GM23338 (cell line): ENCODE measurements around the gene WNT7A.

Experiments used
- CREB1 ChIP-seq: fragments of 250-450 bp; sonication (Bioruptor Pico); IDR thresholded peaks from 2 replicates; pipeline ENCODE4 v1.5.0; 2020; ENCODE audit warnings: low read depth, mild to moderate bottlenecking, moderate library complexity
- ETS1 ChIP-seq: IDR thresholded peaks from 2 replicates; pipeline ENCODE4 v1.6.1; 2016; ENCODE audit warnings: antibody characterized with exemption
- EZH2 ChIP-seq: fragments of 200-600 bp; sonication (generic); IDR thresholded peaks from one replicate; pipeline ENCODE4 v1.8.0; 2017; ENCODE audit warnings: antibody characterized with exemption, mild to moderate bottlenecking, low read depth; ENCODE audit not compliant: unreplicated experiment
- EZH2phosphoT487 ChIP-seq: fragments of 200-600 bp; sonication (generic); IDR thresholded peaks from one replicate; pipeline ENCODE4 v1.8.1; 2018; ENCODE audit warnings: antibody characterized with exemption; ENCODE audit not compliant: unreplicated experiment
- JUNB ChIP-seq: IDR thresholded peaks from one replicate; pipeline ENCODE4 v1.6.1; 2016; ENCODE audit warnings: antibody characterized with exemption; ENCODE audit not compliant: unreplicated experiment
- POLR2AphosphoS5 ChIP-seq: IDR thresholded peaks from 2 replicates; pipeline ENCODE4 v1.6.1; 2016; ENCODE audit warnings: antibody characterized with exemption, low read depth
- STAT1 ChIP-seq: IDR thresholded peaks from one replicate; pipeline ENCODE4 v1.6.1; 2016; ENCODE audit warnings: antibody characterized with exemption; ENCODE audit not compliant: unreplicated experiment
- TF ChIP-seq, protein P1 (sequence below), 2 experiments: fragments of 200-600 bp in 1 of 2; sonication (generic) in 1 of 2; conservative IDR thresholded peaks; 2 replicates each; pipeline versions ENCODE4 v1.5.1 to v1.6.1; 2016 to 2017; ENCODE audit warnings: antibody characterized with exemption in 2 of 2, low read depth in 2 of 2, mild to moderate bottlenecking in 2 of 2, moderate library complexity in 1 of 2
- TF ChIP-seq, protein P2 (sequence below): IDR thresholded peaks from one replicate; pipeline ENCODE4 v1.6.1; 2018; ENCODE audit warnings: antibody characterized with exemption; ENCODE audit not compliant: unreplicated experiment

DNA sequence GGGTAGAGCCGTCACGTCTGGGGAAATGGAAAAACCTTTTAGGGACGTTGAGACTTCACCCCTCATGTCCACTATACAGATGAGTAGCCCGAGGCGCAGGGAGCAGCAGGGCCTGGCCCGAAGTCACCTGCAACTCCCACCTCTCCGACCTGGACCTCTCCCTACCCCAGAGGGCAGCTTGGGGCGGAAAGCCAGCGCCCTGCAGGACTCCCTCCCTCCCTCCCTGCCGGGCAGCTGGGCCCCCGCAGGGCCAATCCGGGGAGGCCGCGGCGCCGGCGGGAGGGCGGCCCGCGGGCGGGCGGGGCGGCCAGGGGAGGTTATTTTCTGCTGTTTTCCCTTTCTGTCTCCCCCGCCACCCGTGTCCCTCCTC lies 2.0 kb downstream of the WNT7A start:
- no peak for TF ChIP-seq POLR2AphosphoS5
- TF ChIP-seq, protein P1, sequence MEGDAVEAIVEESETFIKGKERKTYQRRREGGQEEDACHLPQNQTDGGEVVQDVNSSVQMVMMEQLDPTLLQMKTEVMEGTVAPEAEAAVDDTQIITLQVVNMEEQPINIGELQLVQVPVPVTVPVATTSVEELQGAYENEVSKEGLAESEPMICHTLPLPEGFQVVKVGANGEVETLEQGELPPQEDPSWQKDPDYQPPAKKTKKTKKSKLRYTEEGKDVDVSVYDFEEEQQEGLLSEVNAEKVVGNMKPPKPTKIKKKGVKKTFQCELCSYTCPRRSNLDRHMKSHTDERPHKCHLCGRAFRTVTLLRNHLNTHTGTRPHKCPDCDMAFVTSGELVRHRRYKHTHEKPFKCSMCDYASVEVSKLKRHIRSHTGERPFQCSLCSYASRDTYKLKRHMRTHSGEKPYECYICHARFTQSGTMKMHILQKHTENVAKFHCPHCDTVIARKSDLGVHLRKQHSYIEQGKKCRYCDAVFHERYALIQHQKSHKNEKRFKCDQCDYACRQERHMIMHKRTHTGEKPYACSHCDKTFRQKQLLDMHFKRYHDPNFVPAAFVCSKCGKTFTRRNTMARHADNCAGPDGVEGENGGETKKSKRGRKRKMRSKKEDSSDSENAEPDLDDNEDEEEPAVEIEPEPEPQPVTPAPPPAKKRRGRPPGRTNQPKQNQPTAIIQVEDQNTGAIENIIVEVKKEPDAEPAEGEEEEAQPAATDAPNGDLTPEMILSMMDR (conservative IDR thresholded peaks at IDR 0.05; ENCODE audit: low read depth in 2 of 2): no peak
- no peak for TF ChIP-seq EZH2phosphoT487
- TF ChIP-seq EZH2: no peak
- TF ChIP-seq CREB1 (CRISPR knock-in tag): no peak
- TF ChIP-seq, protein P2, sequence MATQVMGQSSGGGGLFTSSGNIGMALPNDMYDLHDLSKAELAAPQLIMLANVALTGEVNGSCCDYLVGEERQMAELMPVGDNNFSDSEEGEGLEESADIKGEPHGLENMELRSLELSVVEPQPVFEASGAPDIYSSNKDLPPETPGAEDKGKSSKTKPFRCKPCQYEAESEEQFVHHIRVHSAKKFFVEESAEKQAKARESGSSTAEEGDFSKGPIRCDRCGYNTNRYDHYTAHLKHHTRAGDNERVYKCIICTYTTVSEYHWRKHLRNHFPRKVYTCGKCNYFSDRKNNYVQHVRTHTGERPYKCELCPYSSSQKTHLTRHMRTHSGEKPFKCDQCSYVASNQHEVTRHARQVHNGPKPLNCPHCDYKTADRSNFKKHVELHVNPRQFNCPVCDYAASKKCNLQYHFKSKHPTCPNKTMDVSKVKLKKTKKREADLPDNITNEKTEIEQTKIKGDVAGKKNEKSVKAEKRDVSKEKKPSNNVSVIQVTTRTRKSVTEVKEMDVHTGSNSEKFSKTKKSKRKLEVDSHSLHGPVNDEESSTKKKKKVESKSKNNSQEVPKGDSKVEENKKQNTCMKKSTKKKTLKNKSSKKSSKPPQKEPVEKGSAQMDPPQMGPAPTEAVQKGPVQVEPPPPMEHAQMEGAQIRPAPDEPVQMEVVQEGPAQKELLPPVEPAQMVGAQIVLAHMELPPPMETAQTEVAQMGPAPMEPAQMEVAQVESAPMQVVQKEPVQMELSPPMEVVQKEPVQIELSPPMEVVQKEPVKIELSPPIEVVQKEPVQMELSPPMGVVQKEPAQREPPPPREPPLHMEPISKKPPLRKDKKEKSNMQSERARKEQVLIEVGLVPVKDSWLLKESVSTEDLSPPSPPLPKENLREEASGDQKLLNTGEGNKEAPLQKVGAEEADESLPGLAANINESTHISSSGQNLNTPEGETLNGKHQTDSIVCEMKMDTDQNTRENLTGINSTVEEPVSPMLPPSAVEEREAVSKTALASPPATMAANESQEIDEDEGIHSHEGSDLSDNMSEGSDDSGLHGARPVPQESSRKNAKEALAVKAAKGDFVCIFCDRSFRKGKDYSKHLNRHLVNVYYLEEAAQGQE: no peak
- no peak for TF ChIP-seq JUNB
- no peak for TF ChIP-seq STAT1
- no peak for TF ChIP-seq ETS1
